ENCODE results near the gene SRD5A1. TPM values are rescaled to one million over a fixed set of nuclear protein-coding genes. Genes with fewer than 3 reads are reported as not detected.

SRD5A1 gene
- total and polyA plus RNA-seq, 2 of the 8 experiments (the other 6 are each of a cell fraction or from before 2014, with no cell fraction given), result 34.7 to 42.4 TPM

- TF ChIP-seq HDAC2 (IDR thresholded peaks at IDR 0.05; ENCODE audit: borderline replicate concordance in 1 of 2, low read depth in 2 of 2, low read length in 2 of 2), result no peak
- no peak for TF ChIP-seq USF2 (IDR thresholded peaks at IDR 0.05; ENCODE audit: low read length)
- no peak for TF ChIP-seq RFX5 (IDR thresholded peaks at IDR 0.05; ENCODE audit: borderline replicate concordance, low read depth, low read length)
- no peak for TF ChIP-seq EZH2 (IDR thresholded peaks at IDR 0.05; ENCODE audit: low read depth, low read length, severe bottlenecking)
- TF ChIP-seq CREB1 (IDR thresholded peaks at IDR 0.05), result no peak
- no peak for TF ChIP-seq EP300 (IDR thresholded peaks at IDR 0.05; ENCODE audit: borderline replicate concordance in 1 of 2, low read depth in 2 of 2, low read length in 2 of 2)
- no peak for TF ChIP-seq CHD2 (IDR thresholded peaks at IDR 0.05; ENCODE audit: low read length)
These were observed 35.7 kb upstream of the SRD5A1 start (continued) for GRCh38 chr5:6597557-6597956.

All from H1 (cell line).